Smooth muscle cell (in vitro differentiated cells): ENCODE data around the gene SLC7A7. TPM values are rescaled to one million over a fixed set of nuclear protein-coding genes. Genes with fewer than 3 reads are reported as not detected.
"Not testable (repeated sequence)": the region's sequence is repeated elsewhere in the genome, so short reads cannot be mapped to it uniquely, and the experiment has no call there.

Experiments
- DNase-seq: peaks from one replicate; lab custom pipeline; 2025; ENCODE audit not compliant: unreplicated experiment; lab: John Stamatoyannopoulos, UW
- H2AFZ ChIP-seq: fragments of 200-600 bp; sonication (generic); 2 replicates; pipeline ENCODE4 v1.6.0; 2016; ENCODE audit warnings: antibody characterized with exemption, low read depth, mild to moderate bottlenecking
- H3F3A ChIP-seq: fragments of 200-600 bp; sonication (generic); 2 replicates; pipeline ENCODE4 v1.6.0; 2017; ENCODE audit warnings: antibody characterized with exemption, low read depth
- H3K27ac ChIP-seq: fragments of 200-600 bp; sonication (generic); 2 replicates; pipeline ENCODE4 v1.5.1; 2016; ENCODE audit warnings: low read depth, mild to moderate bottlenecking
- H3K27me3 ChIP-seq: fragments of 200-600 bp; sonication (generic); 2 replicates; pipeline ENCODE4 v1.6.1; 2016; ENCODE audit warnings: low read depth, mild to moderate bottlenecking
- H3K36me3 ChIP-seq: fragments of 200-600 bp; sonication (generic); 2 replicates; pipeline ENCODE4 v1.5.1; 2016; ENCODE audit warnings: low read depth
- H3K4me1 ChIP-seq: fragments of 200-600 bp; sonication (generic); 2 replicates; pipeline ENCODE4 v1.5.1; 2016; ENCODE audit warnings: low read depth
- H3K4me2 ChIP-seq: fragments of 200-600 bp; sonication (generic); 2 replicates; pipeline ENCODE4 v1.6.0; 2016; ENCODE audit warnings: mild to moderate bottlenecking
- H3K4me3 ChIP-seq: fragments of 200-600 bp; sonication (generic); 2 replicates; pipeline ENCODE4 v1.5.1; 2016; ENCODE audit warnings: mild to moderate bottlenecking
- H3K79me2 ChIP-seq: fragments of 200-600 bp; sonication (generic); 2 replicates; pipeline ENCODE4 v1.6.0; 2016; ENCODE audit warnings: low read depth, mild to moderate bottlenecking
- H3K9ac ChIP-seq: fragments of 200-600 bp; sonication (generic); 2 replicates; pipeline ENCODE4 v1.6.0; 2016; ENCODE audit warnings: low read depth
- H3K9me3 ChIP-seq: fragments of 200-600 bp; sonication (generic); replicated peaks from 2 replicates; pipeline ENCODE4 v1.5.1; 2016; ENCODE audit warnings: low read depth
- H4K20me1 ChIP-seq: fragments of 200-600 bp; sonication (generic); 2 replicates; pipeline ENCODE4 v1.6.0; 2016; ENCODE audit warnings: low read depth
- CTCF ChIP-seq: fragments of 200-600 bp; sonication (generic); IDR thresholded peaks from 2 replicates; pipeline ENCODE4 v1.5.1; 2017; ENCODE audit warnings: borderline replicate concordance, mild to moderate bottlenecking, antibody characterized with exemption; ENCODE audit not compliant: insufficient read depth, poor library complexity, severe bottlenecking
- WGBS: methylation state at CpG from one replicate; pipeline ENCODE4 v1.1.7; 2016; ENCODE audit warnings: low lambda C conversion rate; 5-methylcytosine and 5-hydroxymethylcytosine counted together
- polyA plus RNA-seq: library from polyadenylated mRNA; unstranded; fragments of >200 nt; fragmentation: Nextera tagmentation; extraction: Ambion mirVana; gene quantifications from 2 replicates; pipeline ENCODE4 v1.2.1, GENCODE V29; 2016
- total RNA-seq: library from RNA; depleted of rRNA; stranded (reverse); fragments of >200 nt; gene quantifications from 2 replicates; pipeline ENCODE4 v1.2.3, GENCODE V29; 2014

Gene SLC7A7
- total and polyA plus RNA-seq, 2 experiments from 2014 or later, result 10.0 to 18.5 TPM

GRCh38 chr14:22778084-22778483 is 37.2 kb downstream of the SLC7A7 start:
- no peak overlapping the region for H3K9ac ChIP-seq
- no peaks in the 10 kb centered on the region for H3K9me3 ChIP-seq
- no peaks in the 10 kb centered on the region for H3K27me3 ChIP-seq
- H4K20me1 ChIP-seq, result no peaks in the 10 kb centered on the region
- no peak overlapping the region for H3K4me2 ChIP-seq
- no peak overlapping the region for H3K4me3 ChIP-seq
- H2AFZ ChIP-seq, result no peak overlapping the region
- H3K4me1 ChIP-seq, result peaks cover 10% of the 10 kb centered on the region
- H3K36me3 ChIP-seq, result no peaks in the 10 kb centered on the region
- peaks cover 28% of the 10 kb centered on the region for H3F3A ChIP-seq
- WGBS, result 91% methylated on average over 2 of the region's 2 CpGs
- DNase-seq, result no peak
- H3K79me2 ChIP-seq, result no peaks in the 10 kb centered on the region
- no peak overlapping the region for H3K27ac ChIP-seq
- TF ChIP-seq CTCF, result no peak

- H3K9me3 ChIP-seq, H2AFZ ChIP-seq, H3K4me3 ChIP-seq, H3K9ac ChIP-seq, H4K20me1 ChIP-seq, H3K36me3 ChIP-seq, H3K27me3 ChIP-seq, H3K79me2 ChIP-seq, DNase-seq, H3K4me1 ChIP-seq, H3K4me2 ChIP-seq, H3K27ac ChIP-seq: not testable (repeated sequence)
- 98% methylated on average over 8 of the region's 8 CpGs for WGBS
- H3F3A ChIP-seq, result peaks cover 20% of the 10 kb centered on the region
These were observed 38.4 kb downstream of the SLC7A7 start for GRCh38 chr14:22776849-22777248.

GRCh38 chr14:22776215-22776614 is 39.0 kb downstream of the SLC7A7 start:
- Histone ChIP-seq H3K27me3 (no peaks in the 10 kb centered on the region), H3K9me3 (no peaks in the 10 kb centered on the region), H3K27ac (no peak overlapping the region), H3K4me3 (no peak overlapping the region), H4K20me1 (no peaks in the 10 kb centered on the region), H3K4me1 (no peaks in the 10 kb centered on the region), H3K4me2 (no peak overlapping the region), H2AFZ (no peak overlapping the region), H3F3A (peaks cover 13% of the 10 kb centered on the region), H3K79me2 (no peaks in the 10 kb centered on the region), H3K9ac (no peak overlapping the region), H3K36me3 (no peaks in the 10 kb centered on the region)
- no peak for DNase-seq
- 95% methylated on average over 2 of the region's 2 CpGs for WGBS
- no peak for TF ChIP-seq CTCF

GRCh38 chr14:22774011-22774706 is 41.1 kb downstream of the SLC7A7 start:
- no peaks in the 10 kb centered on the region for H3F3A ChIP-seq
- no peak overlapping the region for H3K4me2 ChIP-seq
- no peaks in the 10 kb centered on the region for H3K79me2 ChIP-seq
- H3K9me3 ChIP-seq, result no peaks in the 10 kb centered on the region
- TF ChIP-seq CTCF, result no peak
- H2AFZ ChIP-seq, result no peak overlapping the region
- no peak overlapping the region for H3K9ac ChIP-seq
- H4K20me1 ChIP-seq, result no peaks in the 10 kb centered on the region
- no peak overlapping the region for H3K4me3 ChIP-seq
- no peak overlapping the region for H3K27ac ChIP-seq
- WGBS, result 88% methylated on average over 10 of the region's 10 CpGs
- no peaks in the 10 kb centered on the region for H3K36me3 ChIP-seq
- DNase-seq, result no peak
- H3K4me1 ChIP-seq, result no peaks in the 10 kb centered on the region
- H3K27me3 ChIP-seq, result no peaks in the 10 kb centered on the region
